Ascending aorta (tissue), 2 donors: ENCODE measurements around the gene TPSG1. TPM values are rescaled to one million over a fixed set of nuclear protein-coding genes. Genes with fewer than 3 reads are reported as not detected.
"Not testable (repeated sequence)": the region's sequence is repeated elsewhere in the genome, so short reads cannot be mapped to it uniquely, and the experiment has no call there.

Source experiments
- DNase-seq, 2 donors: peaks; one replicate each; pipeline ENCODE4 v3.0.0-alpha.2; 2019; ENCODE audit warnings: low spot score in 2 of 2
- H3K27ac ChIP-seq, 2 donors: fragments of 200-600 bp; sonication (generic); one replicate each; pipeline ENCODE4 v1.5.1; 2016 to 2017; ENCODE audit warnings: mild to moderate bottlenecking in 1 of 2
- H3K27me3 ChIP-seq: fragments of 200-600 bp; sonication (generic); one replicate; pipeline ENCODE4 v1.5.1; 2017
- H3K36me3 ChIP-seq, 2 donors: fragments of 200-600 bp; sonication (generic); one replicate each; pipeline ENCODE4 v1.5.1; 2016
- H3K4me1 ChIP-seq, 2 donors: fragments of 200-600 bp; sonication (generic); one replicate each; pipeline ENCODE4 v1.5.1; 2016 to 2017; ENCODE audit warnings: mild to moderate bottlenecking in 1 of 2
- H3K4me3 ChIP-seq, 2 donors: fragments of 200-600 bp; sonication (generic); one replicate each; pipeline ENCODE4 v1.5.1; 2016 to 2017; ENCODE audit warnings: mild to moderate bottlenecking in 1 of 2
- H3K9me3 ChIP-seq, 2 donors: fragments of 200-600 bp; sonication (generic); one replicate each; pipeline ENCODE4 v1.5.1; 2016
- intact Hi-C: fragments of 100-400 bp; cut with DNase I; formaldehyde crosslinking; loops from one replicate; pipeline ENCODE4 v1.15.1; 2023
- total RNA-seq: library from RNA; depleted of rRNA; stranded (reverse); fragments of >200 nt; gene quantifications from one replicate; pipeline ENCODE4 v1.1.0, GENCODE V29; 2016
- TF ChIP-seq, protein P1 (sequence below), 3 experiments: fragments of 200-600 bp in 2 of 3; fragments of 450-650 bp in 1 of 3; sonication (generic) in 2 of 3; IDR thresholded peaks; one replicate each; pipeline ENCODE4 v1.5.1; 2016 to 2019; ENCODE audit warnings: antibody characterized with exemption in 3 of 3, mild to moderate bottlenecking in 1 of 3, moderate library complexity in 1 of 3

TPSG1 gene
- total RNA-seq, 1 donor from 2014 or later, result not detected

DNA sequence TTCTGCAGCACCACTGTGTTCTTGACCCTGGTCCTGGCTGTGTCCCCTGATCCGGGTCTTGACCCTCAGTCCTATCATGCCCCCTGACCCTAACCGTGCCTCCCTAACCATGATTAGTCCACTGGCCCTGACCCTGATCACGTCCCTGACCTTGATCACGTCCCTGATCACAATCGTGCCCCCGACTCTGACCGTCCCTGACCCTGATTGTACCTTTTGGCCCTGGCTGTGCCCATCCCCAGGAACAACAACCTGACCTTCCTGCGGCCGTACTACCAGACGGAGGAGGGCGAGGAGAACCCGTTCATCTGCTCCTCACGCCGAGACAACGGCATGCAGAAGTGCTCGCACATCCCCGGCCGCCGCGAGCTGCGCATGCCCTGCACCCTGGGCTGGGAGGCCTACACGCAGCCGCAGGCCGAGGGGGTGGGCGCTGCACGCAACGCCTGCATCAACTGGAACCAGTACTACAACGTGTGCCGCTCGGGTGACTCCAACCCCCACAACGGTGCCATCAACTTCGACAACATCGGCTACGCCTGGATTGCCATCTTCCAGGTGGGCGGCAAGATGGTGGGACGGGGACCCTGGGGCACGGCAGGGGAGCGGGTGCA, 24.9 kb downstream of the TPSG1 start:
- Histone ChIP-seq H3K4me1 (no peaks in the 10 kb centered on the region), H3K4me3 (no peak overlapping the region), H3K36me3 (no peaks in the 10 kb centered on the region), H3K27ac (no peak overlapping the region), H3K27me3 (no peaks in the 10 kb centered on the region), H3K9me3 (no peaks in the 10 kb centered on the region)
- TF ChIP-seq, protein P1, sequence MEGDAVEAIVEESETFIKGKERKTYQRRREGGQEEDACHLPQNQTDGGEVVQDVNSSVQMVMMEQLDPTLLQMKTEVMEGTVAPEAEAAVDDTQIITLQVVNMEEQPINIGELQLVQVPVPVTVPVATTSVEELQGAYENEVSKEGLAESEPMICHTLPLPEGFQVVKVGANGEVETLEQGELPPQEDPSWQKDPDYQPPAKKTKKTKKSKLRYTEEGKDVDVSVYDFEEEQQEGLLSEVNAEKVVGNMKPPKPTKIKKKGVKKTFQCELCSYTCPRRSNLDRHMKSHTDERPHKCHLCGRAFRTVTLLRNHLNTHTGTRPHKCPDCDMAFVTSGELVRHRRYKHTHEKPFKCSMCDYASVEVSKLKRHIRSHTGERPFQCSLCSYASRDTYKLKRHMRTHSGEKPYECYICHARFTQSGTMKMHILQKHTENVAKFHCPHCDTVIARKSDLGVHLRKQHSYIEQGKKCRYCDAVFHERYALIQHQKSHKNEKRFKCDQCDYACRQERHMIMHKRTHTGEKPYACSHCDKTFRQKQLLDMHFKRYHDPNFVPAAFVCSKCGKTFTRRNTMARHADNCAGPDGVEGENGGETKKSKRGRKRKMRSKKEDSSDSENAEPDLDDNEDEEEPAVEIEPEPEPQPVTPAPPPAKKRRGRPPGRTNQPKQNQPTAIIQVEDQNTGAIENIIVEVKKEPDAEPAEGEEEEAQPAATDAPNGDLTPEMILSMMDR (IDR thresholded peaks at IDR 0.05), result no peak
- intact Hi-C loops, result no loop called here
- DNase-seq, result no peak

DNA sequence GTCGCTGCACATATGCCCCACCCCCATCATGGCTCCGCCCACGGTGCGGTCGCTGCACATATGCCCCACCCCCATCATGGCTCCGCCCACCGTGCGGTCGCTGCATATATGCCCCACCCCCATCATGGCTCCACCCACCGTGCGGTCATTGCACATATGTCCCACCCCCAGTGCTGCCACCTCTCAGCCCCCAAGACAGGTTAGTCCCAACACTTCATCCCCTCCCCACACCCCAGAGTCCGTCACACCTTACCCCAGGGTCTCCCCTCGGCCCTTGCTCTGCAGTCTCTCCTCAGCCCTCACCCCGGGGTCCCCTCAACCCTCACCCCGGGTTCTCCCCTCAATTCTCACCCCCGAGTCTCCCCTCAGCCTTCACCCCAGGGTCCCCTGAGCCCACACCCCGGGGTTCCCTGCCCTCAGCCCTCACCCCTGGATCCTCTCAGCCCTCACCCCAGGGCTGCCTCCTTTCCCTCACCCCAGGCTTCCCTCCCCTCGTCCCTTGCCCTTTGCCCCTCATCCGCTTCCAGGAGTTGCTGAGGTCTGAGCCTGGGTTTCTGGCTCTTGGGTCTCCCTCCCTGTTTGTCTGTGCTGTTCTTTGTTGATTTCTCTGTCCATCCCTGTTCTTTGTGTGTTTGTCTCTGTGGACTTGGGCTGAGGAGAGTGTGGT, 25.6 kb downstream of the TPSG1 start:
- Histone ChIP-seq H3K27ac (no peak overlapping the region), H3K4me1 (no peaks in the 10 kb centered on the region), H3K36me3 (no peaks in the 10 kb centered on the region), H3K9me3 (no peaks in the 10 kb centered on the region), H3K27me3 (no peaks in the 10 kb centered on the region), H3K4me3 (no peak overlapping the region)
- intact Hi-C loops, result no loop called here
- no peak for DNase-seq
- TF ChIP-seq, protein P1 (IDR thresholded peaks at IDR 0.05), result no peak

DNA sequence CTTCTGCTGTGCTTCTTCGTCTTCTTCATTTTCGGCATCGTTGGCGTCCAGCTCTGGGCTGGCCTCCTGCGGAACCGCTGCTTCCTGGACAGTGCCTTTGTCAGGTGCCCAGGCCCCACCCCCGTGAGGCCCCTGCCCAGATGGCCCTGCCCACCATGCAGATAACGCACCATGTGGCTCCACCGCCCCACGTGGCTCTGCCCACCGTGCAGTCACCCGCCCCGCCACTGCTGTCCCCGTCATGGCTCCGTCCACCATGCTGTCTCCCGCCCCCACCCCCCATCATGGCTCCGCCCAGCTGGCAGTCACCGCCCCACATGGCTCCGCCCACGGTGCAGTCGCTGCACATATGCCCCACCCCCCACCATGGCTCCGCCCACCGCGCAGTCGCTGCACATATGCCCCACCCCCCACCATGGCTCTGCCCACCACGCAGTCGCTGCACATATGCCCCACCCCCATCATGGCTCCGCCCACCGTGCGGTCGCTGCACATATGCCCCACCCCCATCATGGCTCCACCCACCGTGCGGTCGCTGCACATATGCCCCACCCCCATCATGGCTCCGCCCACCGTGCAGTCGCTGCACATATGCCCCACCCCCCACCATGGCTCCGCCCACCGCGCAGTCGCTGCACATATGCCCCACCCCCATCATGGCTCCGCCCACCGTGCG, 26.3 kb downstream of the TPSG1 start:
- H3K27ac ChIP-seq, H3K4me1 ChIP-seq, H3K27me3 ChIP-seq, H3K4me3 ChIP-seq, intact Hi-C loops, H3K9me3 ChIP-seq, DNase-seq, H3K36me3 ChIP-seq: not testable (repeated sequence)

DNA sequence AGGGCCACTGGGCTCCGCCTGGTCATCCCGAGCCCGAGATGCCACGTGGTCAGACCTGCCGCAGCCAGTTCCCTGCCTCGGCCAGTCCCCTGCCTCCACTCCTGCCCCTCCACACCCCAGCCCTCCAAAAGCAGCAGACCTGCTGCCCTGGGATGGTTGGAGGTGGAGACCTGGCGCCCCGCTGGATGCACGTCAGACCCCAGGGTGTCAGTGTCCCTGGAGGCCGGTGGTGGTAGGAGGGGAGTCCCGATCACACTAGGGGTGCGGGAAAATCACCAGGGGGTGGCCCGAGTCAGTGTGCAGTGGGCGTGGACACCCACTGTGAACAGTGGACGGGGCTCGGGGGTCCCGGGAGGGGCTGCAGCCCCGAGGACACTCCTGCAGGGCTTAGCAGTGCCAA, 26.9 kb downstream of the TPSG1 start:
- TF ChIP-seq, protein P1 (IDR thresholded peaks at IDR 0.05), result no peak
- DNase-seq, result no peak
- Histone ChIP-seq H3K4me3 (no peak overlapping the region), H3K9me3 (no peaks in the 10 kb centered on the region), H3K4me1 (no peaks in the 10 kb centered on the region), H3K27ac (no peak overlapping the region), H3K27me3 (no peaks in the 10 kb centered on the region), H3K36me3 (no peaks in the 10 kb centered on the region)
- intact Hi-C loops, result no loop called here

DNA sequence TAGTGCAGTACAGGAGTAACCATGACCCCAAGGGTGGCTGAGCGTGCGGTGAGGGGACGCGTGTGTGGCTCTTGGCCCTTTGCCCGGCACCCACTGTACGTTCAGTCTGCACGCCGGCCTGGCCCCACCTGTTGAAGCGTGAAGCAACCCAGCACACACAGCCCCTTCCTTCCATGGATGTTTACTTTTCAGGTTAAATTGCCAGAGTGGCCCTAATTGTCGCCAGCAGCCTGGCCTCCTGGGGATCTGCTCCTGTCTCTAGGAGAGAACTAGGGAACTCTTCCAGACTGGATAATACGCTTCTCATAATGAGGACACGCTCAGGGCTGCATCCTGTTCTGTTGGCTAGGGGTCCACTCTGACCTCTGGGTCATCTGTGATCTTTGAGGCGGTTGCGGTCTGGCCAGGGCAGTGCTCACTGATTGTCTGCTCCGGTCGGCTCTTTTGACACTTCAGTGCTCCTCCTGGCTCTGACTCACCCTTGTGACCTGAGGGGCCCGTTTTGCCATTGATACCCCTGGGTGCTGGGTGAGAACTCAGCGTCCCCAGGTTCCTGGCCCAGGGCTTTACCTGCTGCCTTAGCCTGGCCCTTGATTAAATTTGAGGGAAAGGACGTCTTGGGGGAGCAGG, 27.7 kb downstream of the TPSG1 start:
- Histone ChIP-seq H3K36me3 (no peaks in the 10 kb centered on the region), H3K27me3 (no peaks in the 10 kb centered on the region), H3K4me3 (no peak overlapping the region), H3K27ac (no peak overlapping the region), H3K4me1 (no peaks in the 10 kb centered on the region), H3K9me3 (no peaks in the 10 kb centered on the region)
- no peak for DNase-seq
- intact Hi-C loops, result no loop called here
- TF ChIP-seq, protein P1 (IDR thresholded peaks at IDR 0.05), result no peak

DNA sequence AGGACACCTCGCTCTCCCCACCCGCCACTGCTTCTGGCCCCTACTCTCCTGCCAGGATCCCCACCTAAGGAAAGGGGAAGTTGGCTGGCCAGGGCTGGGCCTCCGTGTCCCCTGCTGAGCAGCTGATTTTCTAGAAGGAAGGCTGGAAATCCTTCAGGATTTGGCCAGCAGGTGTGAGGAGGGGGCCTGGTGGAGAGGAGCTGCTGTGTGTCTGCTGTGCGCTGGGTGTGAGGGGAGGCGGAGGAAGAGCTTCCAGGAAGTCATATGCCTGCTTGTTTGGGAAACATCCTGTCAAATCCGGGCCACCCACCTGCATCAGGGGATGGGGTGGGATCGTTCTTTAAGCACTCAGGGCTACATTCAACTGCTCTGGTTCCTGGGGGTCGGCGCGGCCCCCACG, 28.6 kb downstream of the TPSG1 start:
- Histone ChIP-seq H3K4me1 (no peaks in the 10 kb centered on the region), H3K27me3 (no peaks in the 10 kb centered on the region), H3K4me3 (no peak overlapping the region), H3K27ac (no peak overlapping the region), H3K9me3 (no peaks in the 10 kb centered on the region), H3K36me3 (no peaks in the 10 kb centered on the region)
- TF ChIP-seq, protein P1 (IDR thresholded peaks at IDR 0.05), result no peak
- DNase-seq, result no peak
- intact Hi-C loops, result no loop called here
